ENCODE results near the gene ATG3. TPM values are rescaled to one million over a fixed set of nuclear protein-coding genes. Genes with fewer than 3 reads are reported as not detected.
A peak's percentile ranks its signal among the peaks of the same experiment; 100 is the strongest.

The ATG3 gene
- total and polyA plus RNA-seq, 9 of the 15 experiments (the other 6 are each of a cell fraction or from before 2014, with no cell fraction given), result 48.7 to 107 (median 64.7) TPM

GRCh38 chr3:112561734-112562529 is at the start of gene ATG3, which contains the start of gene SLC35A5 (continued):
- peak; percentile 58 for TF ChIP-seq KLF13 (tag; IDR thresholded peaks at IDR 0.05; ENCODE audit: borderline replicate concordance, low read depth)
- TF ChIP-seq, protein P1, sequence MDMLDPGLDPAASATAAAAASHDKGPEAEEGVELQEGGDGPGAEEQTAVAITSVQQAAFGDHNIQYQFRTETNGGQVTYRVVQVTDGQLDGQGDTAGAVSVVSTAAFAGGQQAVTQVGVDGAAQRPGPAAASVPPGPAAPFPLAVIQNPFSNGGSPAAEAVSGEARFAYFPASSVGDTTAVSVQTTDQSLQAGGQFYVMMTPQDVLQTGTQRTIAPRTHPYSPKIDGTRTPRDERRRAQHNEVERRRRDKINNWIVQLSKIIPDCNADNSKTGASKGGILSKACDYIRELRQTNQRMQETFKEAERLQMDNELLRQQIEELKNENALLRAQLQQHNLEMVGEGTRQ (CRISPR knock-in tag; IDR thresholded peaks at IDR 0.05), result peak; percentile 100
- TF ChIP-seq, protein P2, sequence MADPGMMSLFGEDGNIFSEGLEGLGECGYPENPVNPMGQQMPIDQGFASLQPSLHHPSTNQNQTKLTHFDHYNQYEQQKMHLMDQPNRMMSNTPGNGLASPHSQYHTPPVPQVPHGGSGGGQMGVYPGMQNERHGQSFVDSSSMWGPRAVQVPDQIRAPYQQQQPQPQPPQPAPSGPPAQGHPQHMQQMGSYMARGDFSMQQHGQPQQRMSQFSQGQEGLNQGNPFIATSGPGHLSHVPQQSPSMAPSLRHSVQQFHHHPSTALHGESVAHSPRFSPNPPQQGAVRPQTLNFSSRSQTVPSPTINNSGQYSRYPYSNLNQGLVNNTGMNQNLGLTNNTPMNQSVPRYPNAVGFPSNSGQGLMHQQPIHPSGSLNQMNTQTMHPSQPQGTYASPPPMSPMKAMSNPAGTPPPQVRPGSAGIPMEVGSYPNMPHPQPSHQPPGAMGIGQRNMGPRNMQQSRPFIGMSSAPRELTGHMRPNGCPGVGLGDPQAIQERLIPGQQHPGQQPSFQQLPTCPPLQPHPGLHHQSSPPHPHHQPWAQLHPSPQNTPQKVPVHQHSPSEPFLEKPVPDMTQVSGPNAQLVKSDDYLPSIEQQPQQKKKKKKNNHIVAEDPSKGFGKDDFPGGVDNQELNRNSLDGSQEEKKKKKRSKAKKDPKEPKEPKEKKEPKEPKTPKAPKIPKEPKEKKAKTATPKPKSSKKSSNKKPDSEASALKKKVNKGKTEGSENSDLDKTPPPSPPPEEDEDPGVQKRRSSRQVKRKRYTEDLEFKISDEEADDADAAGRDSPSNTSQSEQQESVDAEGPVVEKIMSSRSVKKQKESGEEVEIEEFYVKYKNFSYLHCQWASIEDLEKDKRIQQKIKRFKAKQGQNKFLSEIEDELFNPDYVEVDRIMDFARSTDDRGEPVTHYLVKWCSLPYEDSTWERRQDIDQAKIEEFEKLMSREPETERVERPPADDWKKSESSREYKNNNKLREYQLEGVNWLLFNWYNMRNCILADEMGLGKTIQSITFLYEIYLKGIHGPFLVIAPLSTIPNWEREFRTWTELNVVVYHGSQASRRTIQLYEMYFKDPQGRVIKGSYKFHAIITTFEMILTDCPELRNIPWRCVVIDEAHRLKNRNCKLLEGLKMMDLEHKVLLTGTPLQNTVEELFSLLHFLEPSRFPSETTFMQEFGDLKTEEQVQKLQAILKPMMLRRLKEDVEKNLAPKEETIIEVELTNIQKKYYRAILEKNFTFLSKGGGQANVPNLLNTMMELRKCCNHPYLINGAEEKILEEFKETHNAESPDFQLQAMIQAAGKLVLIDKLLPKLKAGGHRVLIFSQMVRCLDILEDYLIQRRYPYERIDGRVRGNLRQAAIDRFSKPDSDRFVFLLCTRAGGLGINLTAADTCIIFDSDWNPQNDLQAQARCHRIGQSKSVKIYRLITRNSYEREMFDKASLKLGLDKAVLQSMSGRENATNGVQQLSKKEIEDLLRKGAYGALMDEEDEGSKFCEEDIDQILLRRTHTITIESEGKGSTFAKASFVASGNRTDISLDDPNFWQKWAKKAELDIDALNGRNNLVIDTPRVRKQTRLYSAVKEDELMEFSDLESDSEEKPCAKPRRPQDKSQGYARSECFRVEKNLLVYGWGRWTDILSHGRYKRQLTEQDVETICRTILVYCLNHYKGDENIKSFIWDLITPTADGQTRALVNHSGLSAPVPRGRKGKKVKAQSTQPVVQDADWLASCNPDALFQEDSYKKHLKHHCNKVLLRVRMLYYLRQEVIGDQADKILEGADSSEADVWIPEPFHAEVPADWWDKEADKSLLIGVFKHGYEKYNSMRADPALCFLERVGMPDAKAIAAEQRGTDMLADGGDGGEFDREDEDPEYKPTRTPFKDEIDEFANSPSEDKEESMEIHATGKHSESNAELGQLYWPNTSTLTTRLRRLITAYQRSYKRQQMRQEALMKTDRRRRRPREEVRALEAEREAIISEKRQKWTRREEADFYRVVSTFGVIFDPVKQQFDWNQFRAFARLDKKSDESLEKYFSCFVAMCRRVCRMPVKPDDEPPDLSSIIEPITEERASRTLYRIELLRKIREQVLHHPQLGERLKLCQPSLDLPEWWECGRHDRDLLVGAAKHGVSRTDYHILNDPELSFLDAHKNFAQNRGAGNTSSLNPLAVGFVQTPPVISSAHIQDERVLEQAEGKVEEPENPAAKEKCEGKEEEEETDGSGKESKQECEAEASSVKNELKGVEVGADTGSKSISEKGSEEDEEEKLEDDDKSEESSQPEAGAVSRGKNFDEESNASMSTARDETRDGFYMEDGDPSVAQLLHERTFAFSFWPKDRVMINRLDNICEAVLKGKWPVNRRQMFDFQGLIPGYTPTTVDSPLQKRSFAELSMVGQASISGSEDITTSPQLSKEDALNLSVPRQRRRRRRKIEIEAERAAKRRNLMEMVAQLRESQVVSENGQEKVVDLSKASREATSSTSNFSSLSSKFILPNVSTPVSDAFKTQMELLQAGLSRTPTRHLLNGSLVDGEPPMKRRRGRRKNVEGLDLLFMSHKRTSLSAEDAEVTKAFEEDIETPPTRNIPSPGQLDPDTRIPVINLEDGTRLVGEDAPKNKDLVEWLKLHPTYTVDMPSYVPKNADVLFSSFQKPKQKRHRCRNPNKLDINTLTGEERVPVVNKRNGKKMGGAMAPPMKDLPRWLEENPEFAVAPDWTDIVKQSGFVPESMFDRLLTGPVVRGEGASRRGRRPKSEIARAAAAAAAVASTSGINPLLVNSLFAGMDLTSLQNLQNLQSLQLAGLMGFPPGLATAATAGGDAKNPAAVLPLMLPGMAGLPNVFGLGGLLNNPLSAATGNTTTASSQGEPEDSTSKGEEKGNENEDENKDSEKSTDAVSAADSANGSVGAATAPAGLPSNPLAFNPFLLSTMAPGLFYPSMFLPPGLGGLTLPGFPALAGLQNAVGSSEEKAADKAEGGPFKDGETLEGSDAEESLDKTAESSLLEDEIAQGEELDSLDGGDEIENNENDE (IDR thresholded peaks at IDR 0.05; ENCODE audit: low read depth, low read length), result no peak
- TF ChIP-seq HLTF (IDR thresholded peaks at IDR 0.05), result peak; percentile 52; the same call in 1 of the 2 replicates
- TF ChIP-seq ZBTB1 (CRISPR knock-in tag; IDR thresholded peaks at IDR 0.05; ENCODE audit: borderline replicate concordance, low read depth), result peak; percentile 79; the same call in 1 of the 2 replicates
- TF ChIP-seq ZNF695 (CRISPR knock-in tag; IDR thresholded peaks at IDR 0.05), result no peak
- TF ChIP-seq ZNF445 (CRISPR knock-in tag; IDR thresholded peaks at IDR 0.05; ENCODE audit: low read depth), result no peak
- no peak for TF ChIP-seq NR1H2 (CRISPR knock-in tag; IDR thresholded peaks at IDR 0.05)
- TF ChIP-seq NRF1 (conservative IDR thresholded peaks at IDR 0.05 in 1 of 2, IDR thresholded peaks at IDR 0.05 in 1 of 2), result peak; percentile 96 to 97
- TF ChIP-seq RBBP5 (IDR thresholded peaks at IDR 0.05; ENCODE audit: borderline replicate concordance, insufficient read depth, low read length, poor library complexity, severe bottlenecking), result peak; percentile 73
- no peak for TF ChIP-seq SRSF3 (IDR thresholded peaks at IDR 0.05; ENCODE audit: insufficient read depth, low read length)
- no peak for TF ChIP-seq ZKSCAN3 (CRISPR knock-in tag; IDR thresholded peaks at IDR 0.05)
- TF ChIP-seq HNRNPLL (IDR thresholded peaks at IDR 0.05; ENCODE audit: low read depth, low read length, poor library complexity, severe bottlenecking), result peak; percentile 94
- peak; percentile 80; the same call in 1 of the 2 replicates for TF ChIP-seq LEF1 (IDR thresholded peaks at IDR 0.05)
- no peak for TF ChIP-seq FOXJ3 (CRISPR knock-in tag; IDR thresholded peaks at IDR 0.05)
- TF ChIP-seq ASH1L (IDR thresholded peaks at IDR 0.05; ENCODE audit: borderline replicate concordance, low read depth, partially characterized antibody), result peak; percentile 74
